HUDEP-2 (cell line): ENCODE measurements around the gene STK11IP.

Experiments used
- DNase-seq, 76 experiments: peaks; one replicate each; lab custom pipeline; 2025; ENCODE audit not compliant: unreplicated experiment in 76 of 76; lab: John Stamatoyannopoulos, UW

STK11IP gene

GRCh38 chr2:219631904-219632759 lies 34.5 kb downstream of the STK11IP start:
- no peak for DNase-seq

GRCh38 chr2:219632760-219633105 lies 35.1 kb downstream of the STK11IP start:
- DNase-seq, result no peak

GRCh38 chr2:219633276-219634065 lies 35.8 kb downstream of the STK11IP start:
- no peak for DNase-seq

DNA sequence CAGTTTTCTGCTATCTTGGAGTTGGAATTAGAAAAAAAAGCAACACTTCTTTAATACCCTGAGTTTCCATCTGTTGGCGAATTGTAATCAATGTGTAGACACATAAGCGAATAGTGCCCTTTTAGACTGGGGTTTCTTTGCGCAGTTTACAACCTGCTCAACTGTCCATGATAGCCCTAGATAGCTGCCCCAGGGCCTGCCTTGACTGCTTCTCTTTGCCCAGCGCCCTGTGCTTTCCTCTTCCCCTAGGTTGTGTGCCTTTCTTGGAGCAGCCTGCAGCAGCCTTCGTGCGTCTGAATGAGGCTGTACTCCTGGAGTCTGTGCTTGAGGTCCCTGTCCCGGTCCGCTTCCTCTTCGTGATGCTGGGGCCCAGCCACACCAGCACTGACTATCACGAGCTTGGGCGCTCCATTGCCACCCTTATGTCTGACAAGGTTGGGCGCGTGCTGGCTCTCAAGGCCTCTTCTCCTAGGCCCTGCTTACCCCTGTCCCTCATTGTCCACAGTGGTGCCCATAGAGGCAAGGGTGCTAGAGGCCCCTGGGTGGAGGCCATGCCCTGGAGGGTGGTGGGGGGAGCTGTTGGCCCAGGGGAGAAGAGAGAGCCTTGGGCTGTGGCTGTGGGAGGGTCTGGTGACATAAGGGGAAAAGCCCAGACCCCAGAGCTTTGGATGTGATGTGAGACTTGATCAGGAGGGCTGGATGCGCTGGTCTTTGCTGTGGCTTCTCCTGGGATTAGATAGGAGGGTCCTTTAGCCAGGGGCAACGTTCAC lies 36.7 kb downstream of the STK11IP start:
- DNase-seq, result no peak

GRCh38 chr2:219634951-219635751 lies 37.5 kb downstream of the STK11IP start:
- no peak for DNase-seq

GRCh38 chr2:219636144-219636915 lies 38.7 kb downstream of the STK11IP start:
- no peak for DNase-seq

GRCh38 chr2:219636941-219637841 lies 39.5 kb downstream of the STK11IP start:
- DNase-seq, result no peak

DNA sequence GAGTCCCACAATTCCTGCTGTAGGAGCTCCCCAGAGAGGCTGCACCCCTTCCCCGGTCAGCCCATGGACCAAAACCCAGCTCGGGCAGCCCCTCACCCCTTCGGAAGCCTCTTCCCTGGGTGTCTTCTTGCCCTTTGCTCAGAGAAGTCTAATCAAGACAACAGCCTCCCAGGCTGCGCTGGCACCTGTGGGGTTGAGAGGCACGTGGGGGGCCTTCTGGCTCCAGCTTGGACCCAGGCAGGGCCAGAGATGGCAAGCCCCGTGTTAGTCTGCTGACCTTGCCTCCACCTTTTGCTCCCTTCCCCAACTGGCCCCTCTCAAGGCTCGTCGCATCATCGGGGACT lies 40.2 kb downstream of the STK11IP start:
- no peak for DNase-seq

DNA sequence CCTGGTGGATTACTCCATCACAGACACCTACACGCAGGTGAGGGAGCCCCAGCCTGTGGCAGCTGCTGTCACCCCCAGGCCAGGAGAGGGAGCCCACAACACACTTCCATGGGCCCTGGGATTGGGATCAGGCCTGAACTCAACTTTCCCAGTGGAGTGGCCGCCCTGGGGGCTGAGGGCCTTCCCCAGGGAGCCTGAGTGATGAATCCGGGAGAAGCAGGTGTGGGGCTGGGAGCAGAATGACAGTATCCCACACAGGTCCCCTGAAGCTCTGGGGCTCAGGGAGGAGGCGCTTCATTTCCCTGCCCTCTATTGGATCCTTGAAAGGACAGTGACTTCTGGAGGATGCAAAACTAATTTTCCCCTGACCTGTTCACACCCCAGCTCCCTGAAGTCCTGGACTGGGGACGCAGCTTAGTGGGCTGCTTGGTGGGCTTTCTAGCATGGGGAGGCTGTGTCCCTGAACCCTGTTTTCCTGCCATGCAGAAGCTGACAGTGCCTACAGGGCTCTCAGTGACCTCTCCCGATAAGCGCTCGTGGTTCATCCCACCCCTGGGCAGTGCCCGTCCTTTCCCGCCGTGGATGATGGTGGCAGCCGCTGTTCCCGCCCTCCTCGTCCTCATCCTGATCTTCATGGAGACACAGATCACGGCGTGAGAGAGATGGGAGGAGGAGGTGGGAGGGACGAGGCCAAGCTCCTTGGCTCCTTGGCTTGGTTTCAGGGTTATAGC lies 40.7 kb downstream of the STK11IP start:
- no peak for DNase-seq

GRCh38 chr2:219638948-219639755 lies 41.5 kb downstream of the STK11IP start:
- peak in 2 of 76 experiments; percentile 12 to 18 for DNase-seq

DNA sequence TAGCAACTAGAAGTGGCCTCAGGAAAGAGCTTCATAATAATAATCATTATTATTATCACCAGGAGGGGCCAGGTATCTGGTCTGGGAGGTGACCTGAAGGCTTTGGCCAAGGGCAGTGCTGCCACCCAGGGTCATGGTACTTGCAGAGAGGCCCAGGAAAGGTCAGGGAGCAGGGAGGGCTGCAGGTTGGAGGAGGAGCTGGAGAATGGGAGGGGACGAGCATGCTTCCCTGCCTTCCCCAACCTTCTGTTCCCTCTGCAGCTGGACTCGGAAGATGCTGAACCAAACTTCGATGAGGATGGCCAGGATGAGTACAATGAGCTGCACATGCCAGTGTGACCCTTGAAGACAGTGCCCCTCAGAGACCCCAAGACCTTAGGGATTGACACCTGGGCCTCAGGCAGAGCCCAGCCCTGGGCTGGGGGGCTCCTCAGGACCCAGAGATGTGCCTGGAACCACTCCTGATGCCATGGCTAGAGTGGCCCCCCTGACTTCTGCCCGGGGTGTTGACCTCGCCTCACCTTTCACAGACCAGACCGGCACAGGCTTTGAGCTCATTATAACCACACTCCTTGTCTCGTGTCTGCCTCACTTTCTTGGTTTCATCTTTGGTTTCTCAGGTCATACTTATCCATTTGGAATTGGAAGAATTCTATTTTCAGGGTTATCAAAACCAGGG lies 43.9 kb downstream of the STK11IP start:
- no peak for DNase-seq

GRCh38 chr2:219642069-219642454 lies 44.4 kb downstream of the STK11IP start:
- no peak for DNase-seq

DNA sequence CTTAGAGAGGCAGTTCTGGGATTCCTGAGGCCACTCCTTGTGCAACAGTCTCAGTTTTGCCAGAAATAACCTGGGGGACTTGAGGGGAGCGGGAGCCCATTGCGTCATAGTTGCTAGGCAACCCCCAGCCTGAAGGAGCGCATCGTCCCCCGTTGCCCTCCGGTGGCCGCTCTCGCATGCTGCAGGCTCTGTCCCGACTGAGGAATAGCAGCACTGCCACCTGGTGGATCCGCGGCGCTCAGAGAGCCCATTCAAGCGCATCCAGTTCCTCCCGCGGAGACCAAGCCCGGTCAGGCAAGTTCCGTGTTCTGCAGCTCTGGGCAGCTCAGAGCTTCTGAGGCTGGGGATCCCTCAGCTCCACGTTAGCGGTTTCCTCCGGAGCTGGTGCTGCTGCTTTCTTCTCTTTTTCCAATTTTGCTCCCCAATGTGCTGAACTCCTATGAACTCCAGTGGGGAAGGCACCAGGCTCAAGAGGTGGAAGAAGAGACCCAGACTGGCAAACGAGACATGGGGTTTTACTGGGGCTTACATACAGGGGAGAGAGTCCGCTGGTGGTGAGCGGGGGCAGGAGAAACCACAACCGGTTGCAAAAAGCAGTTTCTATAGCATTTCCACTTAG lies 44.9 kb downstream of the STK11IP start:
- DNase-seq, result peak in 74 of 76 experiments; percentile 18 to 94 (median 84)

GRCh38 chr2:219643084-219643473 lies 45.4 kb downstream of the STK11IP start:
- no peak for DNase-seq

DNA sequence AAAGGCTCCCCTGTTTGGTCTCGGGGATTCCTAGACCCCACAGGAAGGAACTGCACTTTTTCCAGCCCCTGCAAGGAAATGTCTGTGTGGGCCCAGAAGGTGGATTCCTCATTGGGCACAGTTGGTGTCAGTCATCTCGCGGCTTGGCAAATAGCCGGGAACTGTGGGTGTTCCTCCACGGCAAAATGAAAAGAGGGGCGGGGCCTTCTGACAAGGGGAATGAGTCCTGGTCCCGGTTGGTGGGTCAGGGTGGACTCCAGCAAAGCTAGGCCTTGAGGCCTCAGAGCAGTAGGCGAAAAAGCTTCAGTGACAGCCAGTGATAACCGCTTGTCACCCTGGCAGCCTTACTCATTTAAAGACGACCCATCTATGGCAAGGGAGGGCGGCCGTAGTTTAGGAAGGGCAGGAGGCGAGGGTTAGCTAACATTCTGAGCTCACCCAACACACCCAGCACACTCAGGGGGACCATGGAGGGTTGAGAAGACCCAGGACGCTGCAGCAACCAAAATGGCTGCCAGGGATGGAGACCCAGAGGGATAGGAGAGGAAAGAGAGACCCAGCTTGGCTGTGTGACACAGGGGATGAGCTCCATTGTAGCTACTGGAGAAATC lies 46.2 kb downstream of the STK11IP start:
- DNase-seq, result peak in 2 of 76 experiments; percentile 2 to 31
